Smooth muscle cell of the brain vasculature (primary cell): ENCODE data around the gene CEP83.
"Not testable (repeated sequence)": the region's sequence is repeated elsewhere in the genome, so short reads cannot be mapped to it uniquely, and the experiment has no call there.

Experiments
- DNase-seq: peaks from one replicate; pipeline ENCODE4 v3.0.0-alpha.2; 2012; ENCODE audit warnings: low read depth, low spot score

Gene CEP83

GRCh38 chr12:94430304-94430703 lies 29.4 kb downstream of the CEP83 start:
- no peak for DNase-seq

- DNase-seq: no peak
These were observed 30.0 kb downstream of the CEP83 start for GRCh38 chr12:94429633-94430032.

- DNase-seq: no peak
These were observed 30.5 kb downstream of the CEP83 start for GRCh38 chr12:94429191-94429590.

- DNase-seq: peak; percentile 44
These were observed 31.9 kb downstream of the CEP83 start for GRCh38 chr12:94427501-94428381.

GRCh38 chr12:94426049-94426448 lies 33.6 kb downstream of the CEP83 start:
- no peak for DNase-seq

- not testable (repeated sequence) for DNase-seq
These were observed 34.8 kb downstream of the CEP83 start for GRCh38 chr12:94424830-94425229.

GRCh38 chr12:94421868-94422740 lies 37.6 kb downstream of the CEP83 start:
- no peak for DNase-seq

- no peak for DNase-seq
These were observed 41.1 kb downstream of the CEP83 start for GRCh38 chr12:94418517-94418916.

- DNase-seq: no peak
These were observed 43.1 kb downstream of the CEP83 start for GRCh38 chr12:94416613-94417012.

GRCh38 chr12:94415066-94415465 lies 44.6 kb downstream of the CEP83 start:
- no peak for DNase-seq

- no peak for DNase-seq
These were observed 54.1 kb downstream of the CEP83 start for GRCh38 chr12:94405413-94406116.

- no peak for DNase-seq
These were observed 54.8 kb downstream of the CEP83 start for GRCh38 chr12:94404854-94405253.

- no peak for DNase-seq
These were observed 58.3 kb downstream of the CEP83 start for GRCh38 chr12:94401326-94401725.

GRCh38 chr12:94398685-94399084 lies 61.0 kb downstream of the CEP83 start:
- not testable (repeated sequence) for DNase-seq

GRCh38 chr12:94397401-94397800 lies 62.3 kb downstream of the CEP83 start:
- no peak for DNase-seq

- DNase-seq: not testable (repeated sequence)
These were observed 63.7 kb downstream of the CEP83 start for GRCh38 chr12:94396014-94396413.

GRCh38 chr12:94390130-94390485 lies 69.6 kb downstream of the CEP83 start:
- no peak for DNase-seq

- not testable (repeated sequence) for DNase-seq
These were observed 70.1 kb downstream of the CEP83 start for GRCh38 chr12:94389482-94390129.

- DNase-seq: no peak
These were observed 73.2 kb downstream of the CEP83 start for GRCh38 chr12:94386422-94386821.

- DNase-seq: no peak
These were observed 75.6 kb downstream of the CEP83 start for GRCh38 chr12:94384030-94384429.

GRCh38 chr12:94380507-94380906 lies 79.2 kb downstream of the CEP83 start:
- no peak for DNase-seq
